ENCODE measurements around the gene TP63. TPM values are rescaled to one million over a fixed set of nuclear protein-coding genes. Genes with fewer than 3 reads are reported as not detected.
A peak's percentile ranks its signal among the peaks of the same experiment; 100 is the strongest.

The TP63 gene
- polyA plus RNA-seq, 2 of the 4 experiments (the other 2 are of a cell fraction) = 1.5 to 5.4 TPM

- no peaks in the 10 kb centered on the region for H3K9me3 ChIP-seq
- FAIRE-seq (no peak), DNase-seq (ENCODE audit: low read depth in 1 of 2, low spot score in 1 of 2) (peak in 1 of 2 experiments; percentile 11), ATAC-seq (no peak)
- POLR2A ChIA-PET = interaction anchor here (1.9 kb wide), 1 partner anchor 278 kb away, joined by 4 read pairs; no protein-coding TSS in a partner anchor
- peak overlapping the region; percentile 74 for H3K4me2 ChIP-seq
- TF ChIP-seq EHMT2 (IDR thresholded peaks at IDR 0.05; ENCODE audit: low read depth) (no peak), BCL3 (IDR thresholded peaks at IDR 0.05) (no peak)
- H3K4me3 ChIP-seq = peak overlapping the region; percentile 41
- H3K27ac ChIP-seq = peak overlapping the region; percentile 65 to 74; a peak in 5 of 6 replicates
- WGBS (ENCODE audit: missing lambda C conversion rate) = 39% methylated on average over 5 of the region's 5 CpGs
- CTCF ChIA-PET = interaction anchor here (0.7 to 1.0 kb wide), 2 partner anchors 11 to 20 kb away, joined by 3 read pairs; no protein-coding TSS in a partner anchor
- peaks cover 12% of the 10 kb centered on the region for H3K4me1 ChIP-seq
These were observed 1.1 kb downstream of the TP63 start for GRCh38 chr3:189632242-189632641.

GRCh38 chr3:189635339-189635738 is 4.2 kb downstream of the TP63 start:
- H3K4me1 ChIP-seq = peaks cover 2% of the 10 kb centered on the region; the same call in 2 of the 3 replicates
- no peak overlapping the region for H3K4me3 ChIP-seq
- H3K4me2 ChIP-seq = no peak overlapping the region
- WGBS (ENCODE audit: missing lambda C conversion rate) = 86% methylated on average over 3 of the region's 3 CpGs
- no peak for TF ChIP-seq FOSL2 (IDR thresholded peaks at IDR 0.05)
- no peak for TF ChIP-seq FOSL2 (CRISPR knock-in tag; IDR thresholded peaks at IDR 0.05)
- TF ChIP-seq HOXA7 (CRISPR knock-in tag; IDR thresholded peaks at IDR 0.05) = no peak
- TF ChIP-seq MAFK (IDR thresholded peaks at IDR 0.05; ENCODE audit: partially characterized antibody) = no peak
- no peak for TF ChIP-seq CHD4 (IDR thresholded peaks at IDR 0.05; ENCODE audit: borderline replicate concordance)
- POLR2A ChIA-PET = no interaction called here
- no peak overlapping the region for H3K27ac ChIP-seq
- H3K9me3 ChIP-seq = no peaks in the 10 kb centered on the region
- CTCF ChIA-PET = no interaction called here
- no peak for FAIRE-seq
- ATAC-seq = no peak
- DNase-seq (ENCODE audit: low read depth in 1 of 2, low spot score in 1 of 2) = no peak

- 96% methylated on average over 5 of the region's 5 CpGs for WGBS (ENCODE audit: missing lambda C conversion rate)
- DNase-seq (ENCODE audit: low read depth in 1 of 2, low spot score in 1 of 2) (no peak), FAIRE-seq (peak; percentile 18), ATAC-seq (no peak)
- no peak overlapping the region for H3K27ac ChIP-seq
- H3K9me3 ChIP-seq = no peaks in the 10 kb centered on the region
- H3K4me2 ChIP-seq = no peak overlapping the region
- CTCF ChIA-PET = no interaction called here
- POLR2A ChIA-PET = no interaction called here
- no peaks in the 10 kb centered on the region for H3K4me1 ChIP-seq
- TF ChIP-seq FOXS1 (CRISPR knock-in tag; IDR thresholded peaks at IDR 0.05) (no peak), KDM1A (IDR thresholded peaks at IDR 0.05; ENCODE audit: low read depth) (no peak)
- H3K4me3 ChIP-seq = no peak overlapping the region
These were observed 4.9 kb downstream of the TP63 start for GRCh38 chr3:189636048-189636447.

GRCh38 chr3:189637750-189638149 is 6.6 kb downstream of the TP63 start:
- ChIA-PET CTCF (no interaction called here), POLR2A (no interaction called here)
- Histone ChIP-seq H3K9me3 (no peaks in the 10 kb centered on the region), H3K4me1 (no peaks in the 10 kb centered on the region), H3K27ac (no peak overlapping the region), H3K4me3 (no peak overlapping the region), H3K4me2 (no peak overlapping the region)
- no peak for FAIRE-seq
- TF ChIP-seq HOXA7 (CRISPR knock-in tag; IDR thresholded peaks at IDR 0.05) = no peak
- TF ChIP-seq NR3C1 (IDR thresholded peaks at IDR 0.05) = no peak
- no peak for TF ChIP-seq SMC3 (IDR thresholded peaks at IDR 0.05)
- TF ChIP-seq TFCP2L1 (CRISPR knock-in tag; IDR thresholded peaks at IDR 0.05) = no peak
- no peak for TF ChIP-seq CTCF (IDR thresholded peaks at IDR 0.05)
- no peak for TF ChIP-seq FOSL2 (IDR thresholded peaks at IDR 0.05)
- no peak for TF ChIP-seq FOSL2 (CRISPR knock-in tag; IDR thresholded peaks at IDR 0.05)
- TF ChIP-seq HDAC2 (IDR thresholded peaks at IDR 0.05) = no peak
- no peak for DNase-seq (ENCODE audit: low read depth in 1 of 2, low spot score in 1 of 2)
- 86% methylated on average over 4 of the region's 4 CpGs for WGBS (ENCODE audit: missing lambda C conversion rate)
- ATAC-seq = no peak

Data from A549 (cell line).